Body of pancreas (tissue), 4 donors: ENCODE results near the gene MEGF9.
"Not testable (repeated sequence)": the region's sequence is repeated elsewhere in the genome, so short reads cannot be mapped to it uniquely, and the experiment has no call there.

Experiments
- CTCF ChIP-seq, 7 experiments: fragments of 450-650 bp in 4 of 7; fragments of 200-600 bp in 3 of 7; sonication (generic) in 3 of 7; IDR thresholded peaks; one replicate each; pipeline ENCODE4 v1.5.1; 2016 to 2019; ENCODE audit warnings: antibody characterized with exemption in 7 of 7
- POLR2A ChIP-seq, 3 donors: fragments of 450-650 bp; IDR thresholded peaks; one replicate each; pipeline ENCODE4 v1.6.1; 2016; ENCODE audit warnings: antibody characterized with exemption in 3 of 3, mild to moderate bottlenecking in 2 of 3

DNA sequence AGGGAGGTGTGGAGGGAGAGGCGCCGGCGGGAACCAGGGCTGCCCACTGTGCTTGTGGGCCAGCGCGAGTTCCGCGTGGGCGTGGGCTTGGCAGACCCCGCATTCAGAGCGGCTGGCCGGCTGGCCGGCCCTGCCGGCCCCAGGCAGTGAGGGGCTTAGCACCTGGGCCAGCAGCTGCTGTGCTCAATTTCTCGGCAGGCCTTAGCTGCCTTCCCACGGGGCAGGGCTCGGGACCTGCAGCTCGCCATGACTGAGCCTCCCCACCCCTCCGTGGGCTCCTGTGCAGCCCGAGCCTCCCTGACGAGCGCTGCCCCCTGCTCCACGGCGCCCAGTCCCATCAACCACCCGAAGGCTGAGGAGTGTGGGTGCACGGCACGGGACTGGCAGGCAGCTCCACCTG is 32.1 kb upstream of the MEGF9 start:
- TF ChIP-seq CTCF, POLR2A (IDR thresholded peaks at IDR 0.05): not testable (repeated sequence)
